HepG2 (cell line): ENCODE results near the gene SLC16A9.

Experiments used
- CAMTA2 ChIP-seq: sonication (generic); formaldehyde crosslinking; IDR thresholded peaks from 2 replicates; pipeline ENCODE4 v1.4.0; 2020; ENCODE audit warnings: mild to moderate bottlenecking, missing genetic modification reagents, borderline replicate concordance
- POLR2A ChIP-seq, 2 experiments: IDR thresholded peaks; 2 replicates each; pipeline ENCODE4 v1.6.1; 2011; ENCODE audit warnings: low read depth in 2 of 2, low read length in 2 of 2, mild to moderate bottlenecking in 1 of 2, moderate library complexity in 1 of 2; ENCODE audit not compliant: insufficient read depth in 1 of 2
- STAT5B ChIP-seq: sonication (generic); formaldehyde crosslinking; IDR thresholded peaks from 2 replicates; pipeline ENCODE4 v1.4.0; 2020; ENCODE audit warnings: missing genetic modification reagents
- TAF1 ChIP-seq: sonication (generic); formaldehyde crosslinking; IDR thresholded peaks from 2 replicates; pipeline ENCODE4 v1.4.0; 2020; ENCODE audit warnings: missing genetic modification reagents
- ZNF124 ChIP-seq: sonication (generic); formaldehyde crosslinking; IDR thresholded peaks from 2 replicates; pipeline ENCODE4 v1.4.0; 2020; ENCODE audit warnings: missing genetic modification reagents

- TF ChIP-seq ZNF124 (no peak), POLR2A (IDR thresholded peaks at IDR 0.05; ENCODE audit: insufficient read depth in 1 of 2, low read depth in 2 of 2, low read length in 2 of 2) (no peak), STAT5B (CRISPR knock-in tag) (no peak), TAF1 (no peak), CAMTA2 (CRISPR knock-in tag) (no peak)
Measured at GRCh38 chr10:59741048-59741447, 31.4 kb upstream of the SLC16A9 start.
